Measurements from ENCODE around the gene PTGFRN.

The PTGFRN gene

DNA sequence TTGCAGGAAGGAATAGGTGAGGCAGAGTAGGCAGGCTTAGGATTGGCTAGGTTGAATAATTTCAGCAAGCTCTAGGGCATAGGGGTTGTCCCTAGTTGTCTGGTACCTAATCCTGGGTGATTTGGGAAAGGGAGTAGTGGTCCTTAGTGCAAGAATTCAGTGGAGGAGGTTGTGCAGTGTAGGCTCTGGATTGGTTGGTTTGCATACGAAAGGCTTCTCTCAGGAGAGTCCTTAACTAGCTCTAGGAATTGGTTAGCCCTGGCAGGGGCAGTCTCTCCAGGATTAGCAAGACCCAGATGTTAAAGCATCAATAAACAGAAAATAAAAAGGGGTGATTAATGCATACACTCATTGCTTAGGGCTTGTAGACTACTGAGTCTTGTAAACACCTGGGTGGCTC, 82.2 kb downstream of the PTGFRN start:
- Histone ChIP-seq H3K27ac (no peak overlapping the region), H3K27me3 (ENCODE audit: insufficient read depth, low read depth, severe bottlenecking) (no peaks in the 10 kb centered on the region), H3K36me3 (no peaks in the 10 kb centered on the region), H3K9me3 (ENCODE audit: severe bottlenecking) (no peaks in the 10 kb centered on the region), H3K4me3 (ENCODE audit: low read depth, low read length) (no peak overlapping the region)
- TF ChIP-seq, protein P1, sequence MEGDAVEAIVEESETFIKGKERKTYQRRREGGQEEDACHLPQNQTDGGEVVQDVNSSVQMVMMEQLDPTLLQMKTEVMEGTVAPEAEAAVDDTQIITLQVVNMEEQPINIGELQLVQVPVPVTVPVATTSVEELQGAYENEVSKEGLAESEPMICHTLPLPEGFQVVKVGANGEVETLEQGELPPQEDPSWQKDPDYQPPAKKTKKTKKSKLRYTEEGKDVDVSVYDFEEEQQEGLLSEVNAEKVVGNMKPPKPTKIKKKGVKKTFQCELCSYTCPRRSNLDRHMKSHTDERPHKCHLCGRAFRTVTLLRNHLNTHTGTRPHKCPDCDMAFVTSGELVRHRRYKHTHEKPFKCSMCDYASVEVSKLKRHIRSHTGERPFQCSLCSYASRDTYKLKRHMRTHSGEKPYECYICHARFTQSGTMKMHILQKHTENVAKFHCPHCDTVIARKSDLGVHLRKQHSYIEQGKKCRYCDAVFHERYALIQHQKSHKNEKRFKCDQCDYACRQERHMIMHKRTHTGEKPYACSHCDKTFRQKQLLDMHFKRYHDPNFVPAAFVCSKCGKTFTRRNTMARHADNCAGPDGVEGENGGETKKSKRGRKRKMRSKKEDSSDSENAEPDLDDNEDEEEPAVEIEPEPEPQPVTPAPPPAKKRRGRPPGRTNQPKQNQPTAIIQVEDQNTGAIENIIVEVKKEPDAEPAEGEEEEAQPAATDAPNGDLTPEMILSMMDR (IDR thresholded peaks at IDR 0.05; ENCODE audit: low read depth, low read length): no peak
- DNase-seq: no peak

DNA sequence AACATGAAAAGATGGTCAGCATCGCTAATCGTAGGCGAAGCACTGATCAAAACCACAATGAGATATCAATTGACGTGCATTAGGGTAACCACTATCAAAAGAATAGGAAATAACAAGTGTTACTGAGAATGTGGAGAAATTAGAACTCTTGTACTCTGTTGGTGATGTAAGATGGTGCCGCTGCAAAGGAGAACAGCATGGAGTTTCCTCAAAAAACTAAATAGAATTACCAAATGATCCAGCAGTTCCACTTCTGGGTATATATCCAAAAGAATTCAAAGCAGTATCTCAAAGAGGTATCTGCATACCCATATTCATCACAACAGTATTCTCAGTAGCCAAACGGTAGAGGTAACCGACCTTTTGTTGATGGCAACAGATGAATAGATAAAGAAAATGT, 83.6 kb downstream of the PTGFRN start:
- no peak for DNase-seq
- H3K4me3 ChIP-seq (ENCODE audit: low read depth, low read length): no peak overlapping the region
- H3K9me3 ChIP-seq (ENCODE audit: severe bottlenecking): no peaks in the 10 kb centered on the region
- H3K27me3 ChIP-seq (ENCODE audit: insufficient read depth, low read depth, severe bottlenecking): no peaks in the 10 kb centered on the region
- H3K27ac ChIP-seq: no peak overlapping the region
- H3K36me3 ChIP-seq: no peaks in the 10 kb centered on the region
- TF ChIP-seq, protein P1 (IDR thresholded peaks at IDR 0.05; ENCODE audit: low read depth, low read length): no peak

DNA sequence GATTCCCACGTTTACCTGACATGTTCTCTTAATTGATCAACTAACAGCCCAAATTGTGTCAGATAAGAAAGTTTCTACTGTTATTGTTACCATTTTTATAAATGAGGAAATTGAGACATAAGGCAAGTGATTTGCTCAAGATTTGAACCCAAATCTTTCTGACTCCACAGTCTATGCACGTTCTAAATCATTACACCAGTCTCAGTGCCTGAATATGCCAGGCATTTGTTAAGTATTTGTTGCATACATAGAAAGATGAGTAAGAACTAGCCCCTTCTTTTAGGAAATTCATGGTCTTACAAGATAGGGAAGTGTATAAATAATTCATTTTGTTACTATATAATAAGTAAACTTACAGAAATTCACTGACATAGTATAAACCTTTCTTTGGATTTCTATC, 84.7 kb downstream of the PTGFRN start:
- DNase-seq: no peak

DNA sequence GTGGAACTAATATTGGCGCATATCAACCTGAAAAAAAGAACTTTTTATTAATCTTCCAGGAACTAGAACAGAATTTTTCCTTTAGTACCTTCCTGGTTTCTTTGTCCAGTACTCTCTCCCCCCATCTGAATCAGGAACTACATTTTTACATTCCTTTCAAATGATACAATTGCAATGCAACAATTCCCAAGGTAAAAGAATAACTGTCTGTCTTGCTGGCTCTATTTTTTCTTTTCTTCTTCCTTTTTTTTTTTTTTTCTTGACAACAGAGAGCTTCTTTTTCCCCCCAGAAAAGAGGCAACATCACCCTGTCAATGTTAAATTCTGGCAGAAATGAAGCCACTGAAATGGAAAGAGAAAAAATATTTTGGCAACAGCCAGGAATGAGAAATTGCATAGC, 87.3 kb downstream of the PTGFRN start:
- Histone ChIP-seq H3K4me3 (ENCODE audit: low read depth, low read length) (no peak overlapping the region), H3K27me3 (ENCODE audit: insufficient read depth, low read depth, severe bottlenecking) (no peaks in the 10 kb centered on the region), H3K36me3 (no peaks in the 10 kb centered on the region), H3K9me3 (ENCODE audit: severe bottlenecking) (no peaks in the 10 kb centered on the region), H3K27ac (no peak overlapping the region)
- TF ChIP-seq, protein P1 (IDR thresholded peaks at IDR 0.05; ENCODE audit: low read depth, low read length): no peak
- DNase-seq: no peak

More for the DNA sequence above, 84.7 kb downstream of the PTGFRN start:
- TF ChIP-seq, protein P1 (IDR thresholded peaks at IDR 0.05; ENCODE audit: low read depth, low read length): no peak
- Histone ChIP-seq H3K9me3 (ENCODE audit: severe bottlenecking) (no peaks in the 10 kb centered on the region), H3K4me3 (ENCODE audit: low read depth, low read length) (no peak overlapping the region), H3K27me3 (ENCODE audit: insufficient read depth, low read depth, severe bottlenecking) (no peaks in the 10 kb centered on the region), H3K36me3 (no peaks in the 10 kb centered on the region), H3K27ac (no peak overlapping the region)

DNA sequence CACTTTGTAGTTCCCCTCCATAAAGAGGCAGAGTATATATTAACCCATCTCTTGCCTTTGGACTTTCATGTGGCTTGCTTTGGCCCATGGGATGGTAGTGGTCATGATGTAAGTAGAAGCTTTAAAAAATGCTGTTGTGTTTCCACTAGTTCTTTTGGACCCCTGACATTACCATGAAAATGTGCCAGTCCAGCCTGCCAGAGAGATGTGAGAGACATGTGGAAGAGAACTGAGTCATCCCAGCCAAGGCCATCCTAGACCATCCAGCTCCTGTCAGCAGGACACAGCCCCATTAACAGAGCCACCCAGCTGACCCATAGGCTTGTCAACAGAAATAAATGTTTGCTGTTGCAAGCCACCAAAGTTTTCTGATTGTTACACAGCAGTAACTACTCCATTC, 87.9 kb downstream of the PTGFRN start:
- TF ChIP-seq, protein P1 (IDR thresholded peaks at IDR 0.05; ENCODE audit: low read depth, low read length): no peak
- Histone ChIP-seq H3K27ac (no peak overlapping the region), H3K9me3 (ENCODE audit: severe bottlenecking) (no peaks in the 10 kb centered on the region), H3K27me3 (ENCODE audit: insufficient read depth, low read depth, severe bottlenecking) (no peaks in the 10 kb centered on the region), H3K36me3 (no peaks in the 10 kb centered on the region), H3K4me3 (ENCODE audit: low read depth, low read length) (no peak overlapping the region)
- DNase-seq: no peak

DNA sequence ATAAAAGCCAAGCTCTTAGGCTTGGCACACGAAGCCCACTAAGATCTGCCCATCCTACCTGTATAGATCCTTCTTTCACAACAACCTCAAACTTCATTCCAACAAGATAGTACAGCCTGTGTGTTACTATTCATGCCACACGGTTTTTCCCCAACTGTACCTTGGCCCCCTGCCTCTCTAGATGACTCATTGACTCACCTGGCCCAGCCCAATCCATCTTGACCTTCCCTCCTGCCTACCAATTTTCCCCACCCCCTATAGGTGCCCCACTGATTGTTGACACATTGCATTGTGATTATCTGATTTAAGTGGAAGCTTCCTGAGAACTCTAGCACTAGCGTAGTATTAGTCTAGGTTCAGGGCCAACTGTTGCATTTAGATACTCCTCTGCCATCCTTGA, 89.9 kb downstream of the PTGFRN start:
- Histone ChIP-seq H3K36me3 (no peaks in the 10 kb centered on the region), H3K27me3 (ENCODE audit: insufficient read depth, low read depth, severe bottlenecking) (no peaks in the 10 kb centered on the region), H3K9me3 (ENCODE audit: severe bottlenecking) (no peaks in the 10 kb centered on the region), H3K27ac (no peak overlapping the region), H3K4me3 (ENCODE audit: low read depth, low read length) (no peak overlapping the region)
- TF ChIP-seq, protein P1 (IDR thresholded peaks at IDR 0.05; ENCODE audit: low read depth, low read length): no peak
- no peak for DNase-seq
